ENCODE results near the gene ICAM2. TPM values are rescaled to one million over a fixed set of nuclear protein-coding genes. Genes with fewer than 3 reads are reported as not detected.
"Not testable (repeated sequence)": the region's sequence is repeated elsewhere in the genome, so short reads cannot be mapped to it uniquely, and the experiment has no call there.

The ICAM2 gene
- total RNA-seq, 5 donors from 2014 or later (not counting 1 experiment from before 2014, with no cell fraction given): 69.6 to 132 (median 116) TPM

DNA sequence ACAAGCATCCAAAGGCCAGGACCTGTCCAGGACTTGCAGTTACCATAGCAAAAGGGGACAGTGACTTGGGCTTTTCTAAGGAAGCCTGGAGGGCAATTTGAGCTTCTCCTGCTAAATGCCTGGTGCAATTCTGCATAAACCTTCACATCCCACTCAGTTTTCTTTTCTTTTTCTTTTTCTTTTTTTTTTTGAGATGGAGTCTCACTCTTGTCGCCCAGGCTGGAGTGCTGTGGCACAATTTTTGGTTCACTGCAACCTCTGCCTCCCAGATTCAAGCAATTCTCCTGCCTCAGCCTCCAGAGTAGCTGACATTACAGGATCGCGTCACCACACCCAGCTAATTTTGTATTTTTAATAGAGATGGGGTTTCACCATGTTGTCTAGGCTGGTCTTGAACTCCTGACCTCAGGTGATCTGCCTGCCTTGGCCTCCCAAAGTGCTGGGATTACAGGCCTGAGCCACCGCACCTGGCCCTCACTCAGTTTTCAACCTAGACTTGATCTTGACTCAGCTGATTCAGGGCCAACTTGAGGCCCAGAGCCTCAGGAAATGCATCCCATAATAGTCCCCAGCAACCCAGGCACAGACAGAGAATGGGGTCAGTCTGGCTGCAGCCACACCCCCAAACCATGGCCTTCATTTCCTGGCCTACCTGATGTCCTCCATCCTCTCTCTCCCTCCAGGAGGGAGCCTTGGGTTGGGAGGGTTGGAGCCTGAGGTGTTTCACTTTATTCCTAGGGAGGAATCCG, 13.2 kb downstream of the ICAM2 start:
- WGBS (ENCODE audit: insufficient coverage): 100% methylated on average over 1 of the region's 5 CpGs
- Mint-ChIP-seq H3K27ac (peak overlapping the region; percentile 61 to 79), H3K4me1 (peaks cover 55 to 72% (median 66%) of the 10 kb centered on the region in 3 donors), H3K4me3 (peak overlapping the region in 1 of 3 donors; percentile 49), H3K36me3 (peaks cover 48% of the 10 kb centered on the region)
- H3K9me3 Mint-ChIP-seq; H3K9me3 ChIP-seq; H3K27me3 Mint-ChIP-seq; DNase-seq; H3K27ac ChIP-seq (ENCODE audit: low read length); H3K27me3 ChIP-seq (replicated peaks in 1 of 2; ENCODE audit: control insufficient read depth in 2 of 2, extremely low read depth in 1 of 2, insufficient read depth in 2 of 2, low read length in 1 of 2); H3K4me3 ChIP-seq (ENCODE audit: control insufficient read depth in 1 of 2, extremely low read depth in 1 of 2, low read length in 1 of 2): not testable (repeated sequence)
- Histone ChIP-seq H3K4me1 (ENCODE audit: control insufficient read depth in 1 of 2, extremely low read depth in 1 of 2, insufficient read depth in 2 of 2, low read length in 2 of 2) (peaks cover 6 to 49% of the 10 kb centered on the region in 2 experiments), H3K36me3 (ENCODE audit: control insufficient read depth in 2 of 2, extremely low read depth in 1 of 2, insufficient read depth in 1 of 2, low read length in 1 of 2) (peaks cover 20 to 70% of the 10 kb centered on the region in 2 donors)
- ChIA-PET POLR2A (interaction anchor here in 1 of 2 donors (0.6 kb wide), 1 partner anchor 15 kb away, joined by 4 read pairs; no protein-coding TSS in a partner anchor), CTCF (interaction anchor here in 1 of 2 donors (1.3 to 2.1 kb wide), 3 partner anchors 13 to 22 kb away, joined by 3 to 9 read pairs (median 6); no protein-coding TSS in a partner anchor)
- ATAC-seq (replicated peaks in 1 of 4): peak in 1 of 4 experiments; percentile 37

DNA sequence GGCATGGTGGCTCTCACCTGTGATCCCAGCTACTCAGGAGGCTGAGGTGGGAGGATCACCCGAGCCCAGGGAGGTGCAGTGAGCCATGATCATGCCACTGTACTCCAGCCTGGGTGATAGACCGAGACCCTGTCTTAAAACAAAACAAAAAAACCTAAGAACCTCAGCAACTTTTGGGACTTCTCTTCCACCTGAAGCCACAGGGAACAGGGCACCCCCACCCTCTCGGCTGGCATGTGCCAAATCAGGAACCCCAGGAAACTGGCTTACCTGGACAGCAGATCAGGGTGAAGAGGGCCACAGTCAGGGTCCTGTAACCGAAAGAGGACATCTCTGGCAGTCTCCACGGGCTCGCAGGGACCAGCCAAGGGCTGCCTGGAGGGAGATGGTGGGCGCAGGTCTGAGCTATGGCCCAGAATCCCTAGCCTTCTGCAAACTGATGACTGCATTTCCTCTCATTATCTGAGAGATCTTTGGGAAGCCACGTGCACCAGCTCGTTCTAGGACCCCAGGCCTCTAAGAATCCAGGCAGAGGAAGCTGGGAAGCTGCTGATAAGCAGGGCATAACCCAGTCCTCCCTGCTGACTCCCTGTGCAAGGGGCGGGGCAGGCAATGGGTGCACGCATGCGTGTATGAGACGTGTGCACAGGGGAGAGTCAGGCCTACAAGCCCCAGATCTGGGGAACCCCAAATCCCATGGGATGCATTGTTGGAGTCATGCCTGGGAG, 13.9 kb downstream of the ICAM2 start:
- DNase-seq (peak in 1 of 35 experiments; percentile 19), ATAC-seq (replicated peaks in 1 of 4) (no peak)
- Histone ChIP-seq H3K27me3 (replicated peaks in 1 of 2; ENCODE audit: control insufficient read depth in 2 of 2, extremely low read depth in 1 of 2, insufficient read depth in 2 of 2, low read length in 1 of 2) (no peaks in the 10 kb centered on the region), H3K4me1 (ENCODE audit: control insufficient read depth in 1 of 2, extremely low read depth in 1 of 2, insufficient read depth in 2 of 2, low read length in 2 of 2) (peaks cover 6 to 45% of the 10 kb centered on the region in 2 experiments), H3K9me3 (no peaks in the 10 kb centered on the region), H3K4me3 (ENCODE audit: control insufficient read depth in 1 of 2, extremely low read depth in 1 of 2, low read length in 1 of 2) (no peak overlapping the region), H3K27ac (ENCODE audit: low read length) (no peak overlapping the region), H3K36me3 (ENCODE audit: control insufficient read depth in 2 of 2, extremely low read depth in 1 of 2, insufficient read depth in 1 of 2, low read length in 1 of 2) (peaks cover 20 to 72% of the 10 kb centered on the region in 2 donors)
- H3K4me1 Mint-ChIP-seq: peaks cover 49 to 65% (median 60%) of the 10 kb centered on the region in 3 donors
- no peaks in the 10 kb centered on the region for H3K27me3 Mint-ChIP-seq
- H3K36me3 Mint-ChIP-seq: peaks cover 43% of the 10 kb centered on the region
- no peaks in the 10 kb centered on the region for H3K9me3 Mint-ChIP-seq
- H3K4me3 Mint-ChIP-seq: no peak overlapping the region
- whole genome bisulfite sequencing (ENCODE audit: insufficient coverage): 90% methylated on average over 12 of the region's 13 CpGs
- CTCF ChIA-PET: interaction anchor here in 1 of 2 donors (0.5 to 2.1 kb wide), 5 partner anchors 12 to 22 kb away, joined by 3 to 10 read pairs (median 6); partner anchors contain the start of gene ICAM2
- POLR2A ChIA-PET: no interaction called here
- H3K27ac Mint-ChIP-seq: peak overlapping the region; percentile 74 to 79

DNA sequence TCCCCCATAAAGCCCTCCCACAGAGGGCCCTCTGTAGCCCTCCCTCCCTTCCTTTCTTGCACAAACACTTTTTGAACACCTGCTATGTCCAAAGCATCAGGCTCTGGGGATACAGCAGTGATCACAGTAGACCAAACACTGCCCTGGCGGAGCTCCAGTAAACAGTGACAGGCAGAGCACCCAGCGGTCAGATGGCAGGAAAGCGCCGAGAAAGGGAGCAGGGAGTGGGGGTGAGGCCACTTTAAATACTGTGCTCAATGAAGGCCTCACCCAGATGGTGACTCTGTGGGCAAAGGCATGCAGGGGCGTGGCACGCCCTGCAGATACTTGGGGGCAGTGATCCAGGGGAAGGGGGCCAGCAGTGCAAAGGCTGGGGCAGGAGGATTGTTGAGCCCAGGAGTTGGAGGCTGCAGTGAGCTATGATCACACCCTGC, 14.7 kb downstream of the ICAM2 start:
- Mint-ChIP-seq H3K27me3 (no peaks in the 10 kb centered on the region), H3K27ac (peak overlapping the region; percentile 28 to 60), H3K4me1 (peaks cover 41 to 58% (median 54%) of the 10 kb centered on the region in 3 donors), H3K36me3 (peaks cover 37% of the 10 kb centered on the region), H3K4me3 (no peak overlapping the region), H3K9me3 (no peaks in the 10 kb centered on the region)
- 90% methylated on average over 5 of the region's 6 CpGs for WGBS (ENCODE audit: insufficient coverage)
- no peaks in the 10 kb centered on the region for H3K9me3 ChIP-seq
- ChIA-PET CTCF (interaction anchor here (0.5 to 2.1 kb wide), 4 partner anchors 12 to 23 kb away, joined by 5 to 10 read pairs (median 8); no protein-coding TSS in a partner anchor), POLR2A (no interaction called here)
- H3K36me3 ChIP-seq (ENCODE audit: control insufficient read depth in 2 of 2, extremely low read depth in 1 of 2, insufficient read depth in 1 of 2, low read length in 1 of 2): peaks cover 20 to 70% of the 10 kb centered on the region in 2 donors
- peaks cover 6 to 38% of the 10 kb centered on the region in 2 experiments for H3K4me1 ChIP-seq (ENCODE audit: control insufficient read depth in 1 of 2, extremely low read depth in 1 of 2, insufficient read depth in 2 of 2, low read length in 2 of 2)
- ATAC-seq (replicated peaks in 1 of 4) (no peak), DNase-seq (no peak)
- no peak overlapping the region for H3K27ac ChIP-seq (ENCODE audit: low read length)
- no peaks in the 10 kb centered on the region for H3K27me3 ChIP-seq (replicated peaks in 1 of 2; ENCODE audit: control insufficient read depth in 2 of 2, extremely low read depth in 1 of 2, insufficient read depth in 2 of 2, low read length in 1 of 2)
- no peak overlapping the region for H3K4me3 ChIP-seq (ENCODE audit: control insufficient read depth in 1 of 2, extremely low read depth in 1 of 2, low read length in 1 of 2)

DNA sequence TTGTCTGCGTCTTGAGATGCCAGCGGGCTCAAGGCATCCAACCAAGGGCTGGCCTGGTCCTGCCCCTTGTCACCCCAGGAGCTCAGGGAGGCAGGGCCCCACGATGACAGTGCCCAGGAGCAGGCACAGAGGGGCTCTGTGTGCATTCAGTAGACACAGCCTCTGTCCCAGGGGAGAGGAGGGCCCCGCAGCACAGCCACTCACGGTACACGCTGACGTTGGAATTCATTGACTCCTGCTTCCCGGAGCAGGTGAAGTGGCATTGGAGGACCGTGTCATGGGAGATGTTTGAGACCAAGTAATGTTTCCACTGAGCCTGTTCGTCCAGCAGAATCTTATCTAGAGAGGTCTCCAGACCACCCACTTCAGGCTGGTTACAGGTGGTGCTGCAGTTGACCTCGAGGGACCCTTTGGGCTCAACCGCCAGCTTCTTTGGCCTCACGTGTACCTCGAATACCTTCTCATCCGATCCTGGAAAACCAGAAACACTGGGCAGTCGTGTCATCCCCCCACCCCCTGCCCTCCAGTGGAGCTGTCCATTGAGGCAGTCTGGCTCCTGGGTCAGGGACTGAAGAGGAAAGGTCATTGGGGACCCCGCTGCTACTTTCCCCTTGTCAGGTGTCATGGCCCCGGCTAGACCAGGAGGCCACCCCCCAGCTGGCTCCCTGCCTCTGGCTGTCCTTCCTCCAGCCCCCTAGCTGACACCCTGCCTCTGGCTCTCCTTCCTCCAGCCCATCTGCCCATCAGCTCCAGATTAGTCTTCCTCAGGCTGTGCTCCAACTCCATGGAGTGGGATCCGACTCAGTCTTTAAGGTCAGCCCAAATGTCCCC, 15.3 kb downstream of the ICAM2 start:
- no peaks in the 10 kb centered on the region for H3K27me3 Mint-ChIP-seq
- ATAC-seq (replicated peaks in 1 of 4) (no peak), DNase-seq (peak in 1 of 35 experiments; percentile 19)
- H3K36me3 ChIP-seq (ENCODE audit: control insufficient read depth in 2 of 2, extremely low read depth in 1 of 2, insufficient read depth in 1 of 2, low read length in 1 of 2): peaks cover 20 to 68% of the 10 kb centered on the region in 2 donors
- H3K36me3 Mint-ChIP-seq: peaks cover 31% of the 10 kb centered on the region
- no peak overlapping the region for H3K4me3 Mint-ChIP-seq
- no peak overlapping the region for H3K27ac ChIP-seq (ENCODE audit: low read length)
- CTCF ChIA-PET: interaction anchor here (0.6 to 2.1 kb wide), 2 partner anchors 11 to 12 kb away, joined by 5 to 6 read pairs; no protein-coding TSS in a partner anchor
- 94% methylated on average over 16 of the region's 19 CpGs for WGBS (ENCODE audit: insufficient coverage)
- H3K4me1 Mint-ChIP-seq: peaks cover 37 to 58% (median 50%) of the 10 kb centered on the region in 3 donors
- no peaks in the 10 kb centered on the region for H3K27me3 ChIP-seq (replicated peaks in 1 of 2; ENCODE audit: control insufficient read depth in 2 of 2, extremely low read depth in 1 of 2, insufficient read depth in 2 of 2, low read length in 1 of 2)
- POLR2A ChIA-PET: interaction anchor here in 1 of 2 donors (0.6 kb wide), 1 partner anchor 374 kb away, joined by 6 read pairs; no protein-coding TSS in a partner anchor
- no peak overlapping the region for H3K4me3 ChIP-seq (ENCODE audit: control insufficient read depth in 1 of 2, extremely low read depth in 1 of 2, low read length in 1 of 2)
- peak overlapping the region; percentile 60 to 64 for H3K27ac Mint-ChIP-seq
- no peaks in the 10 kb centered on the region for H3K9me3 Mint-ChIP-seq
- peaks cover 6 to 40% of the 10 kb centered on the region in 2 experiments for H3K4me1 ChIP-seq (ENCODE audit: control insufficient read depth in 1 of 2, extremely low read depth in 1 of 2, insufficient read depth in 2 of 2, low read length in 2 of 2)
- no peaks in the 10 kb centered on the region for H3K9me3 ChIP-seq

GRCh38 chr17:64004218-64004770, 16.1 kb downstream of the ICAM2 start:
- ATAC-seq (replicated peaks in 1 of 4): no peak
- CTCF ChIA-PET: no interaction called here
- H3K36me3 Mint-ChIP-seq: peaks cover 26% of the 10 kb centered on the region
- no peak overlapping the region for H3K4me3 ChIP-seq (ENCODE audit: control insufficient read depth in 1 of 2, extremely low read depth in 1 of 2, low read length in 1 of 2)
- no peak for DNase-seq
- POLR2A ChIA-PET: no interaction called here
- 100% methylated on average over 2 of the region's 7 CpGs for WGBS (ENCODE audit: insufficient coverage)
- no peaks in the 10 kb centered on the region for H3K9me3 ChIP-seq
- no peaks in the 10 kb centered on the region for H3K27me3 Mint-ChIP-seq
- peaks cover 35 to 58% (median 48%) of the 10 kb centered on the region in 3 donors for H3K4me1 Mint-ChIP-seq
- peaks cover 2 to 40% of the 10 kb centered on the region in 2 experiments for H3K4me1 ChIP-seq (ENCODE audit: control insufficient read depth in 1 of 2, extremely low read depth in 1 of 2, insufficient read depth in 2 of 2, low read length in 2 of 2)
- no peaks in the 10 kb centered on the region for H3K9me3 Mint-ChIP-seq
- H3K27ac Mint-ChIP-seq: peak overlapping the region; percentile 36 to 55
- no peak overlapping the region for H3K4me3 Mint-ChIP-seq
- H3K27me3 ChIP-seq (replicated peaks in 1 of 2; ENCODE audit: control insufficient read depth in 2 of 2, extremely low read depth in 1 of 2, insufficient read depth in 2 of 2, low read length in 1 of 2): no peaks in the 10 kb centered on the region
- no peak overlapping the region for H3K27ac ChIP-seq (ENCODE audit: low read length)
- peaks cover 18 to 65% of the 10 kb centered on the region in 2 donors for H3K36me3 ChIP-seq (ENCODE audit: control insufficient read depth in 2 of 2, extremely low read depth in 1 of 2, insufficient read depth in 1 of 2, low read length in 1 of 2)

All from T-cell (primary cell).